GM21619 (cell line): ENCODE results near the gene TRAPPC2L.

Experiments used
- ATAC-seq: cut with Tn5 transposase; IDR thresholded peaks from one replicate; pipeline ENCODE4 v1.9.1; 2021; ENCODE audit not compliant: unreplicated experiment

Gene TRAPPC2L

DNA sequence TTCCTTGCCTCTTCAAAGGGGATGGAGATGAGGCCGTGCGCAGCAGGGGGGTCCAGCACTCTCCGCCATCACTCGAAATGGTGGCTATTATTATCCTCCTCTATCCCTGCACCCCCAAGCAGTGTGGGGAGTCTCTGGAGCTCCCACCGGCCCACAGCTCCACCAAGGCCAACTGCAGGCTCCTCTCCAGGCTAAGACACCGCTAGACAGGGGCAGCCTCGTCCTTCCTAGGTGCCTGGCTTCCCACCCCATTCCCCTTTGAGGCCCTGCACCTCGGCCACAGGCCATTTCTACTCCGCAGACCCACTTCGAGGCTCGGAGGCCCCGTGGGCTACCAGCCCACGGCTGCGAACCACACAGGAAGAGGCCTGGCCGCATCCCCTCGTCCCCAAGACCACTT lies 49.1 kb downstream of the TRAPPC2L start:
- no peak for ATAC-seq

DNA sequence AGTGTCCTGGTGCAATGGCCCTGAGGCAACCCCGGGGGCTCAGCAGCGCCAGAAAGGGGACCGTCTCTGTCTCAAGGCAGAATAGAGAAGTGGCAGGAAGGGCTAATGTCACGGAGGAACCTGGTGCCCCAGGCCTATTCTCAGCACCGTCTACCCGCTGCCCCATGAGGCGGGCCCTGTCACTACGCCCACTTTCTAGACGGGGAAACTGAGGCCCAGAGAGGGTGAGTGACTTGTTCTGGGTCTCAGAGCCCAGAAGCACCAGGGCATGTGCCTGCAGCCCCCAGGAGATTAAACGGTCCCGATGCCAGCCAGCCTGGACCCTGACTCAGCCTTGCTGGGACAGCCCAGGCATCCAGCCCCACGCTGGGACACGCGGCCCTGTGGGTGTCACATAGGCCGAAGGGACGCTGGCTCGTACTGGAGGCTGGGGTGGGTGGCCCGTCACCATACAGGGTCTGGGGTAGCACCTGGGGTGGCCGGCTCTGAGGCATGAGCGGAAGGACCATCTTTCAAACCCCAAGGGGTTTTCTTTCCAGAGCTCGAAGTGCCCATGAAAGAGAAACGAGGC lies 49.7 kb downstream of the TRAPPC2L start:
- no peak for ATAC-seq

DNA sequence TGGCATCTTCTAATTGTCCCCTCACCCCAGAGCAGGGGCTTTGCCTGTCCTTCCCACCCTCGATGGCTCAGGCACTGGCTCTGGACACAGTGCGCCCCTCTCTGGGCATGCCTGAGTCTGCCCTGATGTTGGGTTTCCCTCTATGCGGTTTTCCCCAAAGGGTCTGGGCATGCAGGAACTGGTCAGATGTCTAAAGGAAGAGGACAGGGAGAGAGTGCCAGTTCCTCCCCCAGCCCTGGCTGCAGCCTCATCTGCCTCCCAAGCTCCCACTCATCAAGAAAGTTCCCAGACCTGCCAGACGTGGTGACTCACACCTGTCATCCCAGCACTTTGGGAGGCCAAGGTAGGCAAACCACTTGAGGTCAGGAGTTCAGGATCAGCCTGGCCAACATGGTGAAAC lies 50.8 kb downstream of the TRAPPC2L start:
- no peak for ATAC-seq

DNA sequence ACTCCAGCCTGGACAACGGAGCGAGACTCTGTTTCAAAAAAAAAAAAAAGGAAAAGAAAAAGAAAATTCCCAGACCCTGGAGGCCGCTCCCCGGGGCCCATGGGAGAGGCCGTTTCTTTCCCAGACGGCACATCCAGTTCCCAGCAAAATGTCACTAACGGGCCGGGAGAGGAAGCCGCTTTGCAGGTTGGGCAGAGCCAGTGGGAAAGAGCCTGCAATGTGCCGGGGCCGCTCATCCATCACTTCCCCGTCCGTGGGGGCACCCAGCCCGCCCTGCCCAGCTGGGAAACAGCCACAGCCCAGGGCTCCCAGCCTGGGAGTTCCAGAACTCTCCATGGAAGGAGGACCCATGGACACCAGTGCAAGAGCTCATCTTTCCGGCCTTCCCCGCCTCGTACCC lies 51.4 kb downstream of the TRAPPC2L start:
- ATAC-seq: no peak

DNA sequence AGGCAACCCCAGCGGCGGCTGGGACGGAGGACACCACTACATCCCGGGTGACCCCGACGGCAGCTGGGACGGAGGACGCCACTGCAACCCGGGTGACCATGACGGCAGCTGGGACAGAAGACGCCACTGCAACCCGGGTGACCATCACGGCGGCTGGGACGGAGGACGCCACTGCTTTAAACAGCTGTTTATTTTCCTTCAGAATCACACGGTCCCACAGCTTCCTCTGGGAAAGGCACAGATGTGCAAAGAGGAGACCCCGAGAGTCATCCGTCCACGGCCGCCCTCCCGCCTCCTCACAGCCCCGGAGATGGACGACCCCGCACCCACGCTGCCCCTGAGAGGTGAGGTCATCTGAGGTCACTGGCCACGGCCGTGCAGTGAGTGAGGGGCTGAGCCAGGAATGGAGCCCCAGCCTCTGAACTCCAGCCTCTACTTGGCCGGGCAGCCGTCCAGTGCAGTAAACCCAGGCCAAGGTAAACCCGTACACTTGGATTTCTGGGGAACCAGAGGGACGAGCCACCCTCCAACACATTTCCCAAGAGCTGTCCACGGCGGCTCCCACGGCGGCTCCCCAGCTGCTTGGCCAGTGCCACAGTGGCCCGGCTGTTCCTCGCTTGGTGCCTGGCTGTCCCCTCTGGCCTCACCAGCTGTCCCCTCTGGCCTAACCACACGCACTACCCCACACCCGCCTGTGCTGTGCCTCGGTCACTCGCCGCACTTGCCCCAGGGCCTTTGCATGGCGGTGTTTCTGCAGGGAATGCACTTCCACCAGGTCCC lies 52.7 kb downstream of the TRAPPC2L start:
- ATAC-seq: no peak

DNA sequence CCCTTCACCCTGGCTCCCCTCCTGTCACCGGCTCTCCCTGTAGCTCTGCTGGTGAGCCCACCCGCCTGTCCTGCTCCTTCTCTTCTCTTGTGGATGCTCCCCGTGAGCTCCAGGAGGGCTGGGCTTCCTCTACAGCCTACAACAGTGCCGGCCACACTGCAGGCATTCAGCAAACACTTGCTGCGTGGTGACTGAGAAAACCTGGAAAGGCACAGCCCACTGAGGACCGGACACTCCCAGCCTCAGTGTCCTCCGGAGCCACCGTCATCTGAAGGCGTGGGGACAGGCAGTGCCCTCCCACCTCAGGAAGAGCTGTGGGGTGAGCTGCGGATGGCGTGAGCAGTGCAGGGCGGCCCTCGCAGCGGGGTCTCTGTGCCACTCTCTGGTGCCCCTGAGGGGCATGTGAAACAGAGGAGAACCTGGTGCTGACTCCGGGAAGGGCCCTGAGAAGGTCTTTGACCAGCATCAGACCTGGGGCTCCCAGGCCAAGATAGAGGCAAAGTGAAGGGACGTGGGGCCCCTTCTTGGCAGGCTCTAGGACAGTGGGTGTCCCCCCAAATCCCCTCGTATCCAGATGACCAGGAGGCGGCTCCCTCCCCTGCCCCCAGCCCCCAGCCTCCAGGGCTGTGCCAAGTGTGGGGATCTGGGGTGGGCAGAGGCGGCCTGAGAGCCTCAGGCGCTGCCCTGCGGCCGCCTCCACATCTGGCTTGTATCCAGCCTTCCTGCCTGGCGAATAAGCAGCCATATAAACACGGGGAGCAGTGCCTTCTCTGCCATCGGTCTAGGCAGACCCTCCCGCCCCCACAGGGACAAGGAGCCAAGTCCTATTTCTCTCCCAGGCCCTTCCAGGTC lies 53.6 kb downstream of the TRAPPC2L start:
- no peak for ATAC-seq

DNA sequence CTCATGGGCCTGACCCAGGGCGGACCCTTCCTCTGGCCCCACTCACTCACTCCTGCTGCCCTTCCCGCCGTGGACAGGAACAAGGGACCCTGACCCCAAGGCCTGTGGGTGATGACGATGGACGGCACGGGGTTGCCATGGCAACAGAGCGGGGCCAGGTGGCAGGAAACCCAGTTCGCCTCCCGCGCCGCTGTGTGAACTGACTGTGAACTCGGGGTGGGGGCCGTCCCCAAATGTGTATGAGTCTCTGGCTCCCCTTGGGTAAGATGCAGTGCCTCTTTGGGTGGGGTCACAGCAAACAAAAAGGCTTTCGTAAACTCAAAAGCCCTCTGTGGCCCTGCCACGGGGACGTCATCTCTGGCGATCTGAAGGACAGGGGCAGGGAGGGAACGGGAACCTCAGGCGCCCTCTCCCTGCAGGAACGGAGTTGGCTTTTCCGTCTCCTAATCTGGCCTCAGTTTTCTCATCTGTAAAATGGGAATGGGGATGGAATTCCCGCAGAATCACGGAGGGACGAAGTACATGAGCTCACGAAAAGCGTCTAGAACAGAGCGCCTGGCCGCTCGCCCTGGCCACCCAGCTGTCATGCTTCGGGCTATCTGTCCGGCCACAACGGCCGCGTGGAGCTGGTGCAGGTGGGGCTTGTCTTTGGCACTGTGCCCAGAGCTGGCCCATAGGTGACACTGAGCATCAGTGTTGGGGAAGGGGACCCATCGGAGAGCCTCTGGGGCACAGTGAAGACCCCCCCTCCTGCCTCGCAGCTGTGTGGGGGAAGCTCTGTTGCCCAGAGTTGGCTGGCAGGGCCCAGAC lies 54.4 kb downstream of the TRAPPC2L start:
- no peak for ATAC-seq

DNA sequence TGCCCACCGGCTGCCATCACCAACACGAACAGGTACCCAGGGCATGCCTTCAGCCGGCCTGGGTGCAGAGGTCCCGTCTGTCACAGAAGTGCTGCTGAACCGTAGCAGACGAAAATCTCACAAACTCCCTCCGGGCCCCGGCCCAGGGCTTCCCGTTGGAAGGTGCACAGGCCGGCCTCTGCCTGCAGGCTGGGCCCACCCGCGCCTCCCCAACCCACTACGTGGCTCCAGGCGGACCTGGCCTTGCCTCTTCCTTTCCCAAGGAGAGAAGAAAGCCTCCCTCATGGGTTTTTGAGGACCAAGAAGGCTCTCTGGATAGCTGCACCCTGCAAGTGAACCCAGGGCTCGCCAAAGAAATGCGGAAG lies 55.0 kb downstream of the TRAPPC2L start:
- no peak for ATAC-seq
